ENCODE results near the gene SARNP. TPM values are rescaled to one million over a fixed set of nuclear protein-coding genes. Genes with fewer than 3 reads are reported as not detected.

SARNP gene
- total and polyA plus RNA-seq, 2 donors (not counting 1 experiment from before 2014, with no cell fraction given), result 88.5 to 183 TPM

DNA sequence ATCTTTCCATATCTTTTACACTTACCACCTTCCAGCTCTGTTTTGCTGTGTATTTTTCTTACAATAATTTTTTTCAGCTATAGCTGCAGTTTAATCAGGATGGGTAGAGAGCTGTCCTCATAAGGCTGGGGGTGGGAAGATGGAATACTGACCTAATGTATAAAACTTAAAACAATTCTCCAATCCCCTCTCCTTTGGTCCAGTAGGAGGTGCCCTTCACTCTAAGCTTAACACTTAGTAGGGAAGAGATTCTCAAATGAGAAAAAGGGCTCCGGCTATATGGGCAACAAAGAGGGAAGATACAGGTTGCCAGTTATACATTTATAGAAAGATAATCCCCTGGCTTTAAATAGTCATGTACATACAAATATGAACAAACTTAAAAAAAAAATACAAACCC is 3.2 kb upstream of the SARNP start:
- Histone ChIP-seq H3K27me3 (ENCODE audit: control insufficient read depth, insufficient read depth, low read length) (no peaks in the 10 kb centered on the region), H2AFZ (ENCODE audit: low read length) (no peak overlapping the region), H3K4me3 (replicated peaks in 1 of 4; ENCODE audit: control extremely low read depth in 1 of 4, insufficient read depth in 1 of 4, low read depth in 3 of 4, low read length in 4 of 4) (no peak overlapping the region), H3K9ac (ENCODE audit: insufficient read depth, low read length) (no peak overlapping the region), H3K4me1 (ENCODE audit: control insufficient read depth, extremely low read depth, insufficient read depth, low read length) (peaks cover 3% of the 10 kb centered on the region), H3K27ac (ENCODE audit: insufficient read depth, low read length) (no peak overlapping the region), H3K36me3 (ENCODE audit: control insufficient read depth, insufficient read depth, low read length) (peaks cover 16% of the 10 kb centered on the region), H3K4me2 (ENCODE audit: extremely low read depth, insufficient read depth, low read length) (no peak overlapping the region), H4K20me1 (ENCODE audit: control insufficient read depth, extremely low read depth, insufficient read depth, low read length) (no peaks in the 10 kb centered on the region), H3K79me2 (ENCODE audit: control insufficient read depth, insufficient read depth, low read length) (peaks cover 37% of the 10 kb centered on the region), H3K9me3 (ENCODE audit: control insufficient read depth, insufficient read depth, low read depth, low read length) (no peaks in the 10 kb centered on the region)
- no peak for TF ChIP-seq EZH2 (IDR thresholded peaks at IDR 0.05; ENCODE audit: low read length, missing control alignments)
- TF ChIP-seq, protein P1, sequence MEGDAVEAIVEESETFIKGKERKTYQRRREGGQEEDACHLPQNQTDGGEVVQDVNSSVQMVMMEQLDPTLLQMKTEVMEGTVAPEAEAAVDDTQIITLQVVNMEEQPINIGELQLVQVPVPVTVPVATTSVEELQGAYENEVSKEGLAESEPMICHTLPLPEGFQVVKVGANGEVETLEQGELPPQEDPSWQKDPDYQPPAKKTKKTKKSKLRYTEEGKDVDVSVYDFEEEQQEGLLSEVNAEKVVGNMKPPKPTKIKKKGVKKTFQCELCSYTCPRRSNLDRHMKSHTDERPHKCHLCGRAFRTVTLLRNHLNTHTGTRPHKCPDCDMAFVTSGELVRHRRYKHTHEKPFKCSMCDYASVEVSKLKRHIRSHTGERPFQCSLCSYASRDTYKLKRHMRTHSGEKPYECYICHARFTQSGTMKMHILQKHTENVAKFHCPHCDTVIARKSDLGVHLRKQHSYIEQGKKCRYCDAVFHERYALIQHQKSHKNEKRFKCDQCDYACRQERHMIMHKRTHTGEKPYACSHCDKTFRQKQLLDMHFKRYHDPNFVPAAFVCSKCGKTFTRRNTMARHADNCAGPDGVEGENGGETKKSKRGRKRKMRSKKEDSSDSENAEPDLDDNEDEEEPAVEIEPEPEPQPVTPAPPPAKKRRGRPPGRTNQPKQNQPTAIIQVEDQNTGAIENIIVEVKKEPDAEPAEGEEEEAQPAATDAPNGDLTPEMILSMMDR (conservative IDR thresholded peaks at IDR 0.05 in 1 of 2, IDR thresholded peaks at IDR 0.05 in 1 of 2; ENCODE audit: low read depth in 1 of 2, low read length in 2 of 2), result peak; percentile 20 to 35
- DNase-seq (ENCODE audit: low read depth in 2 of 2), result peak in 1 of 2 donors; percentile 39

DNA sequence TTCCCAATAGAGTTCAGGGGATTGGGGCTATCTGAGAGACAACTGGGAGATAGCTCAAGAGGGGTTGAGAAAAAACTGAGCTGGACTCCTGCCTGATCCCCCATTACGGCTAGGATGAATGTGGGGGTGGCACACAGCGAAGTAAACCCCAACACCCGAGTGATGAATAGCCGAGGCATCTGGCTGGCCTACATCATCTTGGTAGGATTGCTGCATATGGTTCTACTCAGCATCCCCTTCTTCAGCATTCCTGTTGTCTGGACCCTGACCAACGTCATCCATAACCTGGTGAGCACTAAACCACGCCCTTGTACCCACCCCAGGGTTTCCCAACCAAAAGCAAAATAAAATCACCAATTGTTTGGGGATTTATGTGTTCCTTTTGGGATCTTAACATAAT is 1.4 kb upstream of the SARNP start:
- DNase-seq (ENCODE audit: low read depth in 2 of 2), result peak; percentile 53 to 65
- Histone ChIP-seq H2AFZ (ENCODE audit: low read length) (no peak overlapping the region), H3K79me2 (ENCODE audit: control insufficient read depth, insufficient read depth, low read length) (peaks cover 50% of the 10 kb centered on the region), H3K4me3 (replicated peaks in 1 of 4; ENCODE audit: control extremely low read depth in 1 of 4, insufficient read depth in 1 of 4, low read depth in 3 of 4, low read length in 4 of 4) (peak overlapping the region in 3 of 4 experiments; percentile 83 to 100 (median 97)), H3K9ac (ENCODE audit: insufficient read depth, low read length) (peak overlapping the region; percentile 72), H4K20me1 (ENCODE audit: control insufficient read depth, extremely low read depth, insufficient read depth, low read length) (peaks cover under 1% of the 10 kb centered on the region), H3K36me3 (ENCODE audit: control insufficient read depth, insufficient read depth, low read length) (peaks cover 16% of the 10 kb centered on the region), H3K27ac (ENCODE audit: insufficient read depth, low read length) (peak overlapping the region; percentile 85), H3K4me2 (ENCODE audit: extremely low read depth, insufficient read depth, low read length) (peak overlapping the region; percentile 92), H3K27me3 (ENCODE audit: control insufficient read depth, insufficient read depth, low read length) (no peaks in the 10 kb centered on the region), H3K4me1 (ENCODE audit: control insufficient read depth, extremely low read depth, insufficient read depth, low read length) (peaks cover 3% of the 10 kb centered on the region), H3K9me3 (ENCODE audit: control insufficient read depth, insufficient read depth, low read depth, low read length) (no peaks in the 10 kb centered on the region)
- TF ChIP-seq, protein P1 (conservative IDR thresholded peaks at IDR 0.05 in 1 of 2, IDR thresholded peaks at IDR 0.05 in 1 of 2; ENCODE audit: low read depth in 1 of 2, low read length in 2 of 2), result no peak
- no peak for TF ChIP-seq EZH2 (IDR thresholded peaks at IDR 0.05; ENCODE audit: low read length, missing control alignments)

DNA sequence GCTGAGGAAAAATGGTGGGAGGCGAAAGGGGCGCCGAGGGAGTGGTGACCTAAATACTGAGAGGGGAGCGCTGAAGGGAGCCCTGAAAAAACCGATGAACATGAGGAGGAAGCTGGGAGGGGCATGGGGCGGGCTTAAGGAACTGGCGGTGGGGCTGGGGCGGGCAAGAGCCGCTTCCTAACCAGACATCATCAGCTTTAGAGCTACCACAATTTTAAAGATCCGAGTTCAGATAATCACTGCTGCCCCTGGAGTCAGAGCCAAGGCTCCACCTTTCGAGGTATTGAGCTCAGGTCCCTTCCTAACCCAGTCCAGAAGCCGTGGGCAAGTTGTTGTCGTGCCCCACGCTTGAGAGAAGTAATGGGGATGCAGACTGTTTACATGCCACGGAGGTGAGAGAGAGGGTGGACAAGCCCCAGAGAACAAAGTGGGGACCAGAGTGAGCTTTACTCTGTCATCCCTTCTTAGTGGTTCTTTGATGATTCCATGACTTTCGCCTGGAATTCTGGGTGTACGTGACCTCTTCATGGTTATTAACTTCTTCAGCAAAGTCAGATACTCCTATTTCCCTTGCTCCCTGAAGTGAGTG is 710 bp upstream of the SARNP start:
- Histone ChIP-seq H3K4me3 (replicated peaks in 1 of 4; ENCODE audit: control extremely low read depth in 1 of 4, insufficient read depth in 1 of 4, low read depth in 3 of 4, low read length in 4 of 4) (peak overlapping the region; percentile 83 to 100 (median 94)), H3K9me3 (ENCODE audit: control insufficient read depth, insufficient read depth, low read depth, low read length) (no peaks in the 10 kb centered on the region), H2AFZ (ENCODE audit: low read length) (peak overlapping the region; percentile 80), H3K4me1 (ENCODE audit: control insufficient read depth, extremely low read depth, insufficient read depth, low read length) (peaks cover 3% of the 10 kb centered on the region), H3K4me2 (ENCODE audit: extremely low read depth, insufficient read depth, low read length) (peak overlapping the region; percentile 92), H4K20me1 (ENCODE audit: control insufficient read depth, extremely low read depth, insufficient read depth, low read length) (peaks cover 2% of the 10 kb centered on the region), H3K27ac (ENCODE audit: insufficient read depth, low read length) (peak overlapping the region; percentile 85), H3K9ac (ENCODE audit: insufficient read depth, low read length) (peak overlapping the region; percentile 72), H3K27me3 (ENCODE audit: control insufficient read depth, insufficient read depth, low read length) (no peaks in the 10 kb centered on the region), H3K36me3 (ENCODE audit: control insufficient read depth, insufficient read depth, low read length) (peaks cover 16% of the 10 kb centered on the region), H3K79me2 (ENCODE audit: control insufficient read depth, insufficient read depth, low read length) (peaks cover 57% of the 10 kb centered on the region)
- DNase-seq (ENCODE audit: low read depth in 2 of 2), result peak in 1 of 2 donors; percentile 23
- TF ChIP-seq, protein P1 (conservative IDR thresholded peaks at IDR 0.05 in 1 of 2, IDR thresholded peaks at IDR 0.05 in 1 of 2; ENCODE audit: low read depth in 1 of 2, low read length in 2 of 2), result no peak
- no peak for TF ChIP-seq EZH2 (IDR thresholded peaks at IDR 0.05; ENCODE audit: low read length, missing control alignments)
